ENCODE measurements around the gene SYNDIG1. TPM values are rescaled to one million over a fixed set of nuclear protein-coding genes. Genes with fewer than 3 reads are reported as not detected.

The SYNDIG1 gene
- total and polyA plus RNA-seq, 9 of the 15 experiments (the other 6 are each of a cell fraction or from before 2014, with no cell fraction given): not detected

DNA sequence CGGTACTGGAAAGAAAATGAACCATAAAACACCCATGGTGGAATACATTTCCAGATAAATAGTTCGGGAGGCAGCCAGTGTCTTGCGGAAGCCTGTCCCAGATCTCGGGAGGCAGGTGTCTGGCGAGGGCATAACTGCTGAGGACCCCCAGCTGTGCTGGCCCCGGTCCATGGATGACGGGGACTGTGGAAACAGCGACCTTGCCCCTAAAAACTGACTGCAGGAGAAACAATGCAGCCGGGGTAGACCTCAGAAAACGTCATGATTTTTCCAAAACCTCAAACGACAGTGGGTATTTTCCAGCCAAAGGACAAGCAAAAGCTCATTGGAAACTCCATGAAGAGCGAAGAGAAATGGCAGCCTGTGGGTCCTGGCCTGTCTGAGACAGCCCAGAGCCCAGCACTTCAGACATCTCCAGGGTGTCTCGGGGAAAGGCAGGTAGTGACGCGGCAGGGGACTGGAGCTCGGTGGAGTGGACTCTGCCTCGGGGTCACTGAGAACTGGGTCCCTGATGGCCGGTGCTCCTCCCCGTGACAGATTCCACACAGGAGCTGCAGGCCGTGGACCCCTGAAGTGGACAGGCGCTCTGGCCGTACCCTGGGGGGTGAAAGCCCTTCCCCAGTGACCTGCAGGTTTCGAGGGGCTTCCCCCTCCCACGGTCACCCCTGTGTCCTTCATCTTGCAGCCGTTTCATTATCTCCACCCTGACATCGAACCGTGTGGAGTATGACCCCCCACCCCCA, 188.6 kb downstream of the SYNDIG1 start:
- Histone ChIP-seq H3K4me2 (ENCODE audit: insufficient read depth, low read length) (no peak overlapping the region), H3K9me3 (replicated peaks; ENCODE audit: control insufficient read depth, insufficient read depth, low read depth, low read length) (no peaks in the 10 kb centered on the region), H3K79me2 (ENCODE audit: control insufficient read depth, insufficient read depth, low read length) (no peaks in the 10 kb centered on the region), H3K9ac (ENCODE audit: insufficient read depth in 1 of 2, low read depth in 2 of 2, low read length in 2 of 2) (no peak overlapping the region), H2AFZ (ENCODE audit: low read depth, low read length) (no peak overlapping the region), H3K9me1 (ENCODE audit: control insufficient read depth, insufficient read depth, low read length) (no peaks in the 10 kb centered on the region), H3K27me3 (ENCODE audit: control insufficient read depth in 2 of 2, insufficient read depth in 2 of 2, low read length in 2 of 2) (peaks cover 0 to 11% of the 10 kb centered on the region in 2 experiments; a peak in 2 of 5 replicates), H4K20me1 (replicated peaks; ENCODE audit: control insufficient read depth, insufficient read depth, low read length) (no peaks in the 10 kb centered on the region), H3K27ac (ENCODE audit: extremely low read depth, low read depth, low read length) (no peak overlapping the region), H3K4me1 (replicated peaks in 1 of 2; ENCODE audit: control insufficient read depth in 2 of 2, insufficient read depth in 2 of 2, low read length in 2 of 2) (no peaks in the 10 kb centered on the region), H3K36me3 (ENCODE audit: control insufficient read depth, insufficient read depth, low read length) (no peaks in the 10 kb centered on the region), H3K4me3 (no peak overlapping the region)
- TF ChIP-seq, protein P1, sequence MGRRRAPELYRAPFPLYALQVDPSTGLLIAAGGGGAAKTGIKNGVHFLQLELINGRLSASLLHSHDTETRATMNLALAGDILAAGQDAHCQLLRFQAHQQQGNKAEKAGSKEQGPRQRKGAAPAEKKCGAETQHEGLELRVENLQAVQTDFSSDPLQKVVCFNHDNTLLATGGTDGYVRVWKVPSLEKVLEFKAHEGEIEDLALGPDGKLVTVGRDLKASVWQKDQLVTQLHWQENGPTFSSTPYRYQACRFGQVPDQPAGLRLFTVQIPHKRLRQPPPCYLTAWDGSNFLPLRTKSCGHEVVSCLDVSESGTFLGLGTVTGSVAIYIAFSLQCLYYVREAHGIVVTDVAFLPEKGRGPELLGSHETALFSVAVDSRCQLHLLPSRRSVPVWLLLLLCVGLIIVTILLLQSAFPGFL (CRISPR knock-in tag; IDR thresholded peaks at IDR 0.05): no peak
- no peak for TF ChIP-seq CBX5 (IDR thresholded peaks at IDR 0.05; ENCODE audit: borderline replicate concordance, low read depth)
- in situ Hi-C loops (cut with MboI): no loop called here
- POLR2A ChIA-PET: interaction anchor here (0.6 kb wide), 2 partner anchors 36 to 47 kb away, joined by 3 read pairs; no protein-coding TSS in a partner anchor
- no TSS peak for BruUV-seq (replicated peaks)
- intact Hi-C loops (cut with micrococcal nuclease): no loop called here
- no peak for DNase-seq (ENCODE audit: extremely low read depth in 1 of 4, low spot score in 3 of 4)
- WGBS (ENCODE audit: insufficient coverage, low coverage, missing lambda C conversion rate): 5% methylated on average over 17 of the region's 27 CpGs
- FAIRE-seq: no peak
- ATAC-seq: no peak
- CTCF ChIA-PET (ENCODE audit: low intra/inter-chr PET ratio): no interaction called here
